NCI-H2029 (cell line): ENCODE data around the gene RPL32.
"Not testable (repeated sequence)": the region's sequence is repeated elsewhere in the genome, so short reads cannot be mapped to it uniquely, and the experiment has no call there.

Source experiments
- DNase-seq: peaks from one replicate; lab custom pipeline; 2025; lab: John Stamatoyannopoulos, UW

The RPL32 gene

GRCh38 chr3:12868039-12869034, 27.0 kb upstream of the RPL32 start:
- peak; percentile 87 for DNase-seq

- no peak for DNase-seq
Observed at GRCh38 chr3:12866836-12867235, 25.5 kb upstream of the RPL32 start.

- no peak for DNase-seq
Observed at GRCh38 chr3:12865271-12865670, 23.9 kb upstream of the RPL32 start.

- DNase-seq = no peak
Observed at GRCh38 chr3:12862387-12862786, 21.0 kb upstream of the RPL32 start.

GRCh38 chr3:12861611-12862010, 20.2 kb upstream of the RPL32 start:
- no peak for DNase-seq

- DNase-seq = no peak
Observed at GRCh38 chr3:12859840-12860239, 18.5 kb upstream of the RPL32 start.

- DNase-seq = no peak
Observed at GRCh38 chr3:12856626-12857025, 15.3 kb upstream of the RPL32 start.

- no peak for DNase-seq
Observed at GRCh38 chr3:12854565-12854964, 13.2 kb upstream of the RPL32 start.

- not testable (repeated sequence) for DNase-seq
Observed at GRCh38 chr3:12853847-12854246, 12.5 kb upstream of the RPL32 start.

- no peak for DNase-seq
Observed at GRCh38 chr3:12852201-12852600, 10.8 kb upstream of the RPL32 start.

- DNase-seq = no peak
Observed at GRCh38 chr3:12845811-12846210, 4.4 kb upstream of the RPL32 start.

- no peak for DNase-seq
Observed at GRCh38 chr3:12842469-12842868, 1.1 kb upstream of the RPL32 start.

- no peak for DNase-seq
Observed at GRCh38 chr3:12841970-12842328, 584 bp upstream of the RPL32 start.

GRCh38 chr3:12840591-12841148, 695 bp downstream of the RPL32 start:
- no peak for DNase-seq

GRCh38 chr3:12840148-12840547, 1.2 kb downstream of the RPL32 start:
- not testable (repeated sequence) for DNase-seq

- DNase-seq = no peak
Observed at GRCh38 chr3:12839156-12839946, 2.0 kb downstream of the RPL32 start.

GRCh38 chr3:12838179-12838965, 3.0 kb downstream of the RPL32 start:
- DNase-seq = no peak

- no peak for DNase-seq
Observed at GRCh38 chr3:12837295-12837986, 3.9 kb downstream of the RPL32 start.

GRCh38 chr3:12835052-12835665, 6.2 kb downstream of the RPL32 start:
- no peak for DNase-seq

- DNase-seq = no peak
Observed at GRCh38 chr3:12833222-12834161, 7.9 kb downstream of the RPL32 start.
